Hepatocyte (in vitro differentiated cells): ENCODE measurements around the gene HECTD4. TPM values are rescaled to one million over a fixed set of nuclear protein-coding genes. Genes with fewer than 3 reads are reported as not detected.
A peak's percentile ranks its signal among the peaks of the same experiment; 100 is the strongest.

Source experiments
- DNase-seq: peaks from one replicate; pipeline ENCODE4 v3.0.0-alpha.2; 2016; ENCODE audit warnings: low spot score
- H2AFZ ChIP-seq: fragments of 200-600 bp; sonication (generic); 2 replicates; pipeline ENCODE4 v1.6.0; 2016; ENCODE audit warnings: antibody characterized with exemption, mild to moderate bottlenecking
- H3K27ac ChIP-seq: fragments of 200-600 bp; sonication (generic); 2 replicates; pipeline ENCODE4 v1.5.1; 2016; ENCODE audit warnings: mild to moderate bottlenecking
- H3K27me3 ChIP-seq: fragments of 200-600 bp; sonication (generic); 2 replicates; pipeline ENCODE4 v1.6.1; 2016
- H3K36me3 ChIP-seq: fragments of 200-600 bp; sonication (generic); replicated peaks from 2 replicates; pipeline ENCODE4 v1.5.1; 2016; ENCODE audit warnings: low read depth; ENCODE audit not compliant: insufficient read depth
- H3K4me1 ChIP-seq: fragments of 200-600 bp; sonication (generic); 2 replicates; pipeline ENCODE4 v1.5.1; 2016; ENCODE audit warnings: mild to moderate bottlenecking, moderate library complexity; ENCODE audit not compliant: insufficient read depth
- H3K4me2 ChIP-seq: fragments of 200-600 bp; sonication (generic); 2 replicates; pipeline ENCODE4 v1.6.0; 2016
- H3K4me3 ChIP-seq: fragments of 200-600 bp; sonication (generic); 2 replicates; pipeline ENCODE4 v1.5.1; 2016; ENCODE audit warnings: mild to moderate bottlenecking
- H3K79me2 ChIP-seq: fragments of 200-600 bp; sonication (generic); 2 replicates; pipeline ENCODE4 v1.6.0; 2017; ENCODE audit warnings: mild to moderate bottlenecking
- H3K9me2 ChIP-seq: fragments of 200-600 bp; sonication (generic); replicated peaks from 2 replicates; pipeline ENCODE4 v1.6.0; 2017; ENCODE audit warnings: mild to moderate bottlenecking; ENCODE audit not compliant: insufficient read depth
- H3K9me3 ChIP-seq: fragments of 200-600 bp; sonication (generic); 2 replicates; pipeline ENCODE4 v1.5.1; 2016; ENCODE audit warnings: low read depth, mild to moderate bottlenecking
- H4K20me1 ChIP-seq: fragments of 200-600 bp; sonication (generic); 2 replicates; pipeline ENCODE4 v1.6.0; 2016; ENCODE audit warnings: mild to moderate bottlenecking; ENCODE audit not compliant: insufficient read depth, poor library complexity, severe bottlenecking
- EZH2 ChIP-seq: fragments of 200-600 bp; sonication (generic); IDR thresholded peaks from 2 replicates; pipeline ENCODE4 v1.6.1; 2016; ENCODE audit warnings: antibody characterized with exemption, mild to moderate bottlenecking, borderline replicate concordance
- EZH2phosphoT487 ChIP-seq: fragments of 200-600 bp; sonication (generic); IDR thresholded peaks from one replicate; pipeline ENCODE4 v1.6.1; 2018; ENCODE audit warnings: antibody characterized with exemption, mild to moderate bottlenecking, low read depth, moderate library complexity; ENCODE audit not compliant: unreplicated experiment, severe bottlenecking
- WGBS: methylation state at CpG from one replicate; pipeline ENCODE4 v1.1.6; 2016; ENCODE audit warnings: low lambda C conversion rate; ENCODE audit errors: missing lambda C conversion rate; 5-methylcytosine and 5-hydroxymethylcytosine counted together
- polyA plus RNA-seq: library from polyadenylated mRNA; unstranded; fragments of >200 nt; fragmentation: Nextera tagmentation; extraction: Ambion mirVana; gene quantifications from 2 replicates; pipeline ENCODE4 v1.2.1, GENCODE V29; 2016
- total RNA-seq: library from RNA; depleted of rRNA; stranded (reverse); fragments of >200 nt; gene quantifications from 2 replicates; pipeline ENCODE4 v1.2.3, GENCODE V29; 2014
- TF ChIP-seq, protein P1 (sequence below): fragments of 200-600 bp; sonication (generic); IDR thresholded peaks from 2 replicates; pipeline ENCODE4 v1.5.1; 2016; ENCODE audit warnings: antibody characterized with exemption, mild to moderate bottlenecking; ENCODE audit not compliant: poor library complexity

HECTD4 gene
- total and polyA plus RNA-seq, 2 experiments from 2014 or later: 22.7 to 27.1 TPM

DNA sequence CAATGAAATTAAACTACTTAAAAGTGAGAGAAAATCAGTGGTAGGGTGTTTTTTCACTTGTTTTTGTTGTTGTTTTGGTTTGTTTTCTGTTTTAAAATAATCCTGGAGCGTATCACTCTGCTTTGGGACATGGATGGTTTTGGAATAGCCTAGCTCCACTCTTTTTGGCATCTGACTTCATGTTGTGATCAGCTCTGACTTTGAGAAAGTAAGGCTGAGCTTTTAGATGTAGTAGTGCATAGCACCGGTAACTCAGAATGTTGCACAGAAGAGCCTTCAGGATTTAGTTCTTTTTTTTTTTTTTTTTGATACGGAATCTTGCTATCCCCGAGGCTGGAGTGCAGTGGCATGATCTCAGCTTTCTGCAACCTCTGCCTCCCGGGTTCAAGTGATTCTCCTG, 248.8 kb downstream of the HECTD4 start:
- Histone ChIP-seq H3K27ac (no peak overlapping the region), H2AFZ (no peak overlapping the region), H3K79me2 (peaks cover 40% of the 10 kb centered on the region), H3K36me3 (no peaks in the 10 kb centered on the region), H3K27me3 (no peaks in the 10 kb centered on the region), H3K4me1 (peaks cover 13% of the 10 kb centered on the region), H3K9me2 (no peaks in the 10 kb centered on the region), H4K20me1 (no peaks in the 10 kb centered on the region), H3K4me3 (no peak overlapping the region), H3K4me2 (no peak overlapping the region), H3K9me3 (no peaks in the 10 kb centered on the region)
- TF ChIP-seq EZH2: no peak
- no peak for DNase-seq
- WGBS: 98% methylated on average over 5 of the region's 5 CpGs

DNA sequence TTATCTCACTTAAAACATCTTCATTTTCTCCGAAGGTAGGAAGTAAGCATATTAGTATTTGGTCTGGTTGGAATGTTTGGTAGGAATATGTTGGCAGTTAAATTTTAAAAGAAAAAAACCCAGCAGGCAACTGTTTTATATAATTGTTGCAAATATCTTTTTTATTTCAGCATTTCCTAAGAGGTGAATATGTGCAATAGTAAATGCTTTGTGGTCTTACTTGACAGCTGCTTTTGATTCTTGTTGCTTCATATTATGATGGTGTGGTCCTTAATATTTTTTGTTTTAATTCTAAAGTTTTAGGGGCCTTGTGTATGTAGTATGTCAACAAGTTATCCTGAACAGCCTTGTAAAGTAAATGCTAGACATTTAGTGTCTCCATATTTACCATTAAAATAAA, 250.5 kb downstream of the HECTD4 start:
- Histone ChIP-seq H3K4me2 (no peak overlapping the region), H3K9me3 (no peaks in the 10 kb centered on the region), H3K4me3 (no peak overlapping the region), H3K36me3 (no peaks in the 10 kb centered on the region), H3K9me2 (no peaks in the 10 kb centered on the region), H3K27ac (no peak overlapping the region), H4K20me1 (no peaks in the 10 kb centered on the region), H2AFZ (no peak overlapping the region), H3K4me1 (peaks cover 18% of the 10 kb centered on the region), H3K27me3 (no peaks in the 10 kb centered on the region), H3K79me2 (peaks cover 58% of the 10 kb centered on the region)
- DNase-seq: no peak
- no peak for TF ChIP-seq EZH2
- TF ChIP-seq EZH2phosphoT487: no peak
- TF ChIP-seq, protein P1, sequence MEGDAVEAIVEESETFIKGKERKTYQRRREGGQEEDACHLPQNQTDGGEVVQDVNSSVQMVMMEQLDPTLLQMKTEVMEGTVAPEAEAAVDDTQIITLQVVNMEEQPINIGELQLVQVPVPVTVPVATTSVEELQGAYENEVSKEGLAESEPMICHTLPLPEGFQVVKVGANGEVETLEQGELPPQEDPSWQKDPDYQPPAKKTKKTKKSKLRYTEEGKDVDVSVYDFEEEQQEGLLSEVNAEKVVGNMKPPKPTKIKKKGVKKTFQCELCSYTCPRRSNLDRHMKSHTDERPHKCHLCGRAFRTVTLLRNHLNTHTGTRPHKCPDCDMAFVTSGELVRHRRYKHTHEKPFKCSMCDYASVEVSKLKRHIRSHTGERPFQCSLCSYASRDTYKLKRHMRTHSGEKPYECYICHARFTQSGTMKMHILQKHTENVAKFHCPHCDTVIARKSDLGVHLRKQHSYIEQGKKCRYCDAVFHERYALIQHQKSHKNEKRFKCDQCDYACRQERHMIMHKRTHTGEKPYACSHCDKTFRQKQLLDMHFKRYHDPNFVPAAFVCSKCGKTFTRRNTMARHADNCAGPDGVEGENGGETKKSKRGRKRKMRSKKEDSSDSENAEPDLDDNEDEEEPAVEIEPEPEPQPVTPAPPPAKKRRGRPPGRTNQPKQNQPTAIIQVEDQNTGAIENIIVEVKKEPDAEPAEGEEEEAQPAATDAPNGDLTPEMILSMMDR: no peak
- 85% methylated on average over 1 of the region's 1 CpG for WGBS

DNA sequence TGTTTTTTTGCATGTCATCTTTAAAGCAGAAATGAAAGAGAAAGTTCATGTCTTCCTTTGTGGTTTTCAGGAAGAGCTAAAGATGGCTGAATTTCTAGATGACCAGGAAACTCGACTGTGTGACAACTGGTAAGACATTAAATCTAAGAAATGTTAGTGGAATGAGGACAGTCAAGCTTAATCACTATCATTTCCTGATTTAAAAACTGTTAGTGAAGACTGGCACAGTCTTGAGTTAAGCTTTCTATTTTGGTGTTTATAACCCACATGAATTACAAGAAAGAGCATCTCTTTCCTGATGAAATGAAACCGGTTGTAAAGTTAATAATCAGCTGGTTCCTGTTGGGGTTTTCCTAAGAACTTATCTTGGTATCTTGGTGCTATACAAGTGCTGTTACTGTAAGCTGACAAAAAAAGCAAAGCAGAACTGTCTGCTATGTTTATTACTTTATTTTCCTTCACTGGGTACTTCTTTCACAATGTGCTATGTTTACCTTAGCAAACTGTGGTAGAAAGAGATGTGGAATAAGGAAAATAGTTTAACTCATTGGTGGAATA, 251.7 kb downstream of the HECTD4 start:
- Histone ChIP-seq H2AFZ (no peak overlapping the region), H4K20me1 (no peaks in the 10 kb centered on the region), H3K79me2 (peaks cover 68% of the 10 kb centered on the region), H3K4me1 (peaks cover 21% of the 10 kb centered on the region), H3K27me3 (no peaks in the 10 kb centered on the region), H3K36me3 (no peaks in the 10 kb centered on the region), H3K27ac (peak overlapping the region; percentile 82), H3K9me2 (no peaks in the 10 kb centered on the region), H3K4me3 (no peak overlapping the region), H3K9me3 (no peaks in the 10 kb centered on the region), H3K4me2 (peak overlapping the region; percentile 67)
- WGBS: 20% methylated on average over 2 of the region's 2 CpGs
- TF ChIP-seq EZH2phosphoT487 (no peak), EZH2 (no peak)
- TF ChIP-seq, protein P1: no peak
- peak; percentile 46 for DNase-seq

DNA sequence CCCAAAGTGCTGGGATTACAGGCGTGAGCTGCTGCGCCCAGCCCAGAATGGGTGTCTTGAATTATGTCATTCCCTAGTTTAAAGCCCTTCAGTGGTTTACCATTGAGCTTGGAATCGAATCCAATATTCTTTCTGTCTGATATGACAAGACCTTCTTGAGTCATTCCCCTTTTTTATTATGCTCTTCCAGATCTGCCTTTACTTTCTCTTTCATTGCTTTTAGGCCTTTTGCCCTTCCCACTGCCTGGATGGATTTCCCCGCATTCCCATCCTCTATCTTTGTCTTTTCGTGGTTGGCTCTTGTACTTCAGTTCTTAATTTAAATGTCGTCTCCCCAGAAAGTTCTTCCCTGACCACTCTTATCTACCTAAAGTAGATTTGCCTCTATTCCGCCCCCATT, 255.3 kb downstream of the HECTD4 start:
- Histone ChIP-seq H4K20me1 (no peaks in the 10 kb centered on the region), H3K4me3 (no peak overlapping the region), H3K79me2 (peaks cover 51% of the 10 kb centered on the region), H2AFZ (no peak overlapping the region), H3K4me2 (peak overlapping the region; percentile 91), H3K9me3 (no peaks in the 10 kb centered on the region), H3K36me3 (no peaks in the 10 kb centered on the region), H3K27me3 (no peaks in the 10 kb centered on the region), H3K4me1 (peaks cover 29% of the 10 kb centered on the region), H3K27ac (no peak overlapping the region), H3K9me2 (no peaks in the 10 kb centered on the region)
- WGBS: 95% methylated on average over 7 of the region's 7 CpGs
- TF ChIP-seq EZH2 (no peak), EZH2phosphoT487 (no peak)
- TF ChIP-seq, protein P1: no peak
- DNase-seq: no peak
